ENCODE data around the gene OTUB2.
A peak's percentile ranks its signal among the peaks of the same experiment; 100 is the strongest.

The OTUB2 gene

GRCh38 chr14:94022532-94023411, 3.4 kb upstream of the OTUB2 start:
- no peak for DNase-seq

GRCh38 chr14:94024549-94024948, 1.6 kb upstream of the OTUB2 start:
- DNase-seq, result no peak

DNA sequence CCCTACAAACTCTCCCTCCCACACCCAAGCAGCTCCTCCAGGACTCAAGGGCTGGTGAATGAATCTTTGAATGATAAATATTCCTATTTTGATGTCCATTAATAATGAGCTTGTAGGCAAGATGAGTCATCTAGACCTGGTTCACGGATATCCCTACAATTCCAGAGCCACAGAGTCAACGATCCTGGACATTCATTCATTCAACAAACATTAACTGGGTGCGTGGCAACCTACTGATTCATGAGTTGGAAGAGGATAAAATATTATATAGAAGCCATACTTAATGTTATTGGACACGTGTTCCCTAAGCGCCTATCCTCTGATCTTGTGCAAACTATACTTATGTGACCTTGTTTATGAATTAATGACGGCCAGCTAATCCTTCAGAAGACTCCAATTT, 420 bp upstream of the OTUB2 start:
- DNase-seq, result no peak

- no peak for DNase-seq
Measured at GRCh38 chr14:94026889-94027469, 839 bp downstream of the OTUB2 start.

GRCh38 chr14:94027566-94028449, 1.7 kb downstream of the OTUB2 start:
- no peak for DNase-seq

GRCh38 chr14:94028450-94028826, 2.3 kb downstream of the OTUB2 start:
- DNase-seq, result no peak

GRCh38 chr14:94029265-94029664, 3.1 kb downstream of the OTUB2 start:
- no peak for DNase-seq

DNA sequence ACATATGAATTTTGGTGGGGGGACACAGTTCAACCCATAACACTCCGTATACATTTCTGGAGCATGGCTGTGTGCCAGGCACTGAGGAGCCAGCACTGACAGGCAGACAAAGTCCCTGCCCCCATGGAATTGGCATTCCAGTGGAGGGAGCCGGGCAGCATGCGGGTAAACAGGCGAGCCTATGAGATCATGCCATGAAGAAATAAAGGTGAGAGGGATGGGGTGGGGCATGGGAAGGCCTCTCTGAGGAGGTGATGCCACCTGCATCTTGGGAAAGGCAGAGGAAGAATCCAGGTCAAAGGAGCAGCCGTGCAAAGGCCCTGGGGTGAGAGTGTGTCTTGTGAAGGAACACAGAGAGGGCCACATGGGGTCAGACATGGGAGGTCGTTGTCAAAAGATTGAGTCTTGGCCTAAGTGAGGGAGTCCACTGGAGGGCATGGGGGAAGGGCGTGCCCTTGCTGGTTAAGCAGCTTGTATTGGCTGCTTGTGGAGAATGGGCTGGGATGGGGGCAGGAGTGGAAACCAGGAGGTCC, 3.6 kb downstream of the OTUB2 start:
- DNase-seq, result no peak

GRCh38 chr14:94030571-94030970, 4.4 kb downstream of the OTUB2 start:
- DNase-seq, result no peak

GRCh38 chr14:94031161-94031882, 5.2 kb downstream of the OTUB2 start:
- DNase-seq, result no peak

DNA sequence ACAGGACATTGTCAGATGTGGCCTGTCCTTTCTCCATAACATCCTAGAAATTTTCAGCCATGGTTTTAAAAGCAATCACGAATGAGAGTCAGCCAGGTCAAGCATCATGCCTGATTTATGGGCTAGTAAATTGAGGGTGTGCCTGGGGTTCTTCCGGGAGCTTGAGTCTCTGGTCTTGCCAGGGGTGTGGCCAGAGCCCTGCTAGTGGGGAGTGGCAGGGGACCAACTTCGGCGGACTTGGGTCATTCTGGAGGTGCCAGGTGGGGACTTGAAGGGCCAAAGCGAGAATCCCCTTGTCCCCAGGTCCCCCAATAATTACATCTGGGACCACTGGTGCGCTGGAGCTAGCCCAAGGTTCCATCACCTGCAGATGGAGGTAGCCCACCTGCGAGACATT, 5.7 kb downstream of the OTUB2 start:
- no peak for DNase-seq

DNA sequence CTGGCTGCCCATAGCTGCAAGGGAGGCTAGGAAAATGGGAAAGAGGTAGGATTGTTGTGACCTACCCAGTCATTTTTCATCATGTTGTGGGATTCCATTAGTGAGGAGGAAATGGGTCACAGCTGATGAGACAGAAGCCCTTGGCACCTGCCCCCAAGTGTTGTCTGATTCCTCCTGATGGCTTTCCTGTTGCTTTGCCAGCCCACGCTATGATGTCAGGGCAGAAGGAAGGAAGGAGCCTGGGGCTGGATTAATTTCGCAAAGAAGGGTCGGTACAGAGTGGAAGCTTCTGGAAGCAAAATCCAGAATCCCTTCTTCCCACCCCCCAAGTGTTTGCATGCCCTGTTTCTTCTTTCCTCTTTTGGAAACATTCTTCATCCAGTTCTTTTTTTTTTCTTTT, 8.7 kb downstream of the OTUB2 start:
- no peak for DNase-seq

- DNase-seq, result peak; percentile 6 to 51
Measured at GRCh38 chr14:94036313-94037167, 10.4 kb downstream of the OTUB2 start.

DNA sequence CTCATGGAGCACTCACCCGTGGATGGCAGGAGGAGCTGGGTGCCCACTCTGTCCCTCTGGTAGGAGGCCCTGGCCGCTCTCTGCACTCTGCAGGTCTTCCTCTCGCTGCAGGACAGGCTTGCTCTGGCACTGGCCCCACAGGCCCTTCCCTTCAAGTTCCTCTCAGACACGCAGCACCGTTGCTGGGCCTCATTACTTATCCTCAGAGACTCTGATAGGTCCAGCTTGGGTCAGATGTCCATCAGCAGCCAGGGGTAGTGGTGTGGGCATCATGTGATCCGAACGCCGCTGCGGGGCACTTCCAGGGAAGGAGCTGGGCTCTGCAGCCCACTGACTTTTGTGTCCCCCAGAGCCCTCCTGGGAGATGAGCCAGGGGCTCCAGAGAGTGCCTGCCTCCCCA, 11.8 kb downstream of the OTUB2 start:
- DNase-seq, result no peak

DNA sequence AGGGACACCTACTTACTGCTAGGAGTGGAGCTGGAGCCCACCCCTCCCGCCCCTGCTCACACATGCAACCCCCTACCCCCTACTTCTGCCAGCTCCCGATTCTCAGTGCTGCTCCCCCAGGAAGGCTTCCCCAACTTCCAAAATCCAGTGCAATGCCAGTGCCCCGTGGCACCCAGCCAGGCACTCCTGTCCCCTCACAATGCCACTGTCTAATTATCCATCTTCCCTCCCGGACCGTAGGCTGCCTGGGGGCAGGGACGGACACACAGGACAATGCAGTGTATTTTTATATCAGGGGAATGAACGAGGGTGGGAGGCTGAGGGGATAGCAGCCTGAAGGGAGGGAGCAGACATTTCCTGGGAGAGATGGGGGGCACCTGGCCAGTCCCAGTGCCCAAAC, 12.4 kb downstream of the OTUB2 start:
- no peak for DNase-seq

DNA sequence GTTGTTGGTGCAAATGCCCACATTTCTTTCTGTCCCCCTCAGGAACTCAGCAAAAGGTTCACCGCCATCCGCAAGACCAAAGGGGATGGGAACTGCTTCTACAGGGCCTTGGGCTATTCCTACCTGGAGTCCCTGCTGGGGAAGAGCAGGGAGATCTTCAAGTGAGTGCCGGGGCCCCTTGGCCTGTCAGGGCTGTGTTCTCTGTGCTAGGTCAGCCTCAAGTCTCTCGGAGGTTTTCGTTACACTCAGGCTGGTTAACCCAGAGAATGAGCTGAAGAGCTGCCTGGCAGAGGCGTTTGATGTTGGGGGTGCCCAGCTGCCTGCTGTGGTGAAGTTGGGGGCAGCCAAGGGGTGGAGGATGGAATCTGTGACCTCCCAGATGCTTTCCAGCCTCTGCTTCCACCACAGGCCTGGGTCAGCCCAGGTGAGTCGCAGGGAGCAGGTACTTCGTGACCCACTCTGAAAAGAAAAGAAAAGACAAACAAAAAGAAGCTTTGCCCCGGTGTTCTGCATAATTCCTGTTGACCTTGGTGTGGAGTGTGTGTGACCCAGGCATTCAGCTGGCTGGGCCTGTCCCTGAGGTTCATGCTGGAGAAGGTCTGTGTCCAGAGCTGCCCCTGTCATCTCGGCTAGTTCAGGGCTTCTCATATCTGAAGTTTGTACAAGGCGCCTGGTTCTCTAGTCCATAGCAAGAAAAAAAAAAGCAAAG, 12.9 kb downstream of the OTUB2 start:
- DNase-seq, result no peak

- DNase-seq, result no peak
Measured at GRCh38 chr14:94040247-94040646, 14.1 kb downstream of the OTUB2 start.

DNA sequence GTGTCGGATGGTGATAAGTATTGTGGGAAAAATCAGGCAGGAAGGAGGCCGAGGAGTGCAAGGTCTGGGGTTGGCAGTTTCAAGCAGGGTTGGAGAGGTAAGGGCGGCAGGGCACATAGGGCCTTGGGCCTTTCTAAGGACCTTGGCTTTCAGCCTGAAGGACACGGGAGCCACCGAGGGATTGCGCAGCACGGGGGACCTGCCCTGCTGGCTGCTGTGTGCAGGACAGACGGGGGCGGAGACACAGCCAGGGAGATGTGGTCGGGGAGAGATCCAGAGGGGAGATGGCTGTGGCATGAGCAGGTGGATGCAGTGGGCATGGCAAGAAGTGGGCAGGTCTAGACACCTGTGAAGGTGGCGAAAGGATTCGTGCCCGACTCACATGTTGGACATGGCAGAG, 14.7 kb downstream of the OTUB2 start:
- no peak for DNase-seq

- DNase-seq, result no peak
Measured at GRCh38 chr14:94041551-94042346, 15.6 kb downstream of the OTUB2 start.
